Body of pancreas (tissue), 4 donors: ENCODE results near the gene NEO1. TPM values are rescaled to one million over a fixed set of nuclear protein-coding genes. Genes with fewer than 3 reads are reported as not detected.
"Not testable (repeated sequence)": the region's sequence is repeated elsewhere in the genome, so short reads cannot be mapped to it uniquely, and the experiment has no call there.

ENCODE experiments used
- ATAC-seq: fragments of 150-250 bp; one replicate; pipeline ENCODE4 v1.9.1; 2016
- DNase-seq, 4 donors: peaks; one replicate each; pipeline ENCODE4 v3.0.0-alpha.2; 2019
- H3K27ac ChIP-seq, 4 donors: fragments of 200-600 bp; sonication (generic); 1 replicate in 3 of 4; 2 replicates in 1 of 4; pipeline versions ENCODE4 v1.5.1 to v1.6.1; 2016 to 2019; ENCODE audit warnings: mild to moderate bottlenecking in 1 of 4, mixed read lengths in 1 of 4, moderate library complexity in 1 of 4
- H3K27me3 ChIP-seq, 2 donors: fragments of 200-600 bp; sonication (generic); one replicate each; pipeline ENCODE4 v1.6.0; 2016; ENCODE audit warnings: mild to moderate bottlenecking in 1 of 2
- H3K36me3 ChIP-seq, 2 donors: fragments of 200-600 bp; sonication (generic); replicated peaks in 1 of 2; 2 replicates each; pipeline ENCODE4 v1.5.1; 2016; ENCODE audit warnings: low read depth in 2 of 2; ENCODE audit not compliant: insufficient read depth in 1 of 2
- H3K4me1 ChIP-seq: fragments of 200-600 bp; sonication (generic); one replicate; pipeline ENCODE4 v1.6.0; 2016
- H3K4me3 ChIP-seq, 2 donors: fragments of 200-600 bp; sonication (generic); 1 replicate in 1 of 2; 2 replicates in 1 of 2; pipeline ENCODE4 v1.5.1; 2016 to 2019
- H3K9me3 ChIP-seq, 3 donors: fragments of 200-600 bp; sonication (generic); 1 replicate in 2 of 3; 2 replicates in 1 of 3; pipeline ENCODE4 v1.5.1; 2016
- CTCF ChIP-seq, 7 experiments: fragments of 450-650 bp in 4 of 7; fragments of 200-600 bp in 3 of 7; sonication (generic) in 3 of 7; IDR thresholded peaks; one replicate each; pipeline ENCODE4 v1.5.1; 2016 to 2019; ENCODE audit warnings: antibody characterized with exemption in 7 of 7
- POLR2A ChIP-seq, 3 donors: fragments of 450-650 bp; IDR thresholded peaks; one replicate each; pipeline ENCODE4 v1.6.1; 2016; ENCODE audit warnings: antibody characterized with exemption in 3 of 3, mild to moderate bottlenecking in 2 of 3
- WGBS, 2 donors: methylation state at CpG; one replicate each; pipeline ENCODE4 v1.1.5; 2017; 5-methylcytosine and 5-hydroxymethylcytosine counted together
- intact Hi-C: fragments of 100-400 bp; cut with DNase I; formaldehyde crosslinking; loops from one replicate; pipeline ENCODE4 v1.15.1; 2023
- total RNA-seq, 2 donors: library from RNA; depleted of rRNA; stranded (reverse); fragments of >200 nt; gene quantifications; one replicate each; pipeline ENCODE4 v1.1.0, GENCODE V29; 2016

NEO1 gene
- total RNA-seq, 2 donors from 2014 or later: 18.2 to 29.7 TPM

GRCh38 chr15:73156431-73157191 lies 104.3 kb downstream of the NEO1 start:
- ATAC-seq: no peak
- no peak for TF ChIP-seq CTCF (IDR thresholded peaks at IDR 0.05)
- no peak for TF ChIP-seq POLR2A (IDR thresholded peaks at IDR 0.05)
- Histone ChIP-seq H3K4me1 (no peaks in the 10 kb centered on the region), H3K9me3 (peaks cover 0 to 4% (median 2%) of the 10 kb centered on the region in 3 donors), H3K27me3 (no peaks in the 10 kb centered on the region), H3K36me3 (no peaks in the 10 kb centered on the region), H3K27ac (no peak overlapping the region), H3K4me3 (no peak overlapping the region)
- 83 to 90% methylated on average over 1 to 3 of the region's 3 CpGs for WGBS, 2 donors
- intact Hi-C loops: no loop called here
- DNase-seq: no peak

GRCh38 chr15:73161546-73161945 lies 109.3 kb downstream of the NEO1 start:
- intact Hi-C loops: no loop called here
- Histone ChIP-seq H3K4me3 (no peak overlapping the region), H3K36me3 (no peaks in the 10 kb centered on the region), H3K27me3 (no peaks in the 10 kb centered on the region), H3K4me1 (no peaks in the 10 kb centered on the region), H3K9me3 (no peaks in the 10 kb centered on the region), H3K27ac (no peak overlapping the region)
- ATAC-seq (no peak), DNase-seq (no peak)
- WGBS, 2 donors: 71 to 93% methylated on average over 1 of the region's 1 CpG
- no peak for TF ChIP-seq CTCF (IDR thresholded peaks at IDR 0.05)
- TF ChIP-seq POLR2A (IDR thresholded peaks at IDR 0.05): no peak

- ATAC-seq (no peak), DNase-seq (no peak)
- Histone ChIP-seq H3K4me3 (no peak overlapping the region), H3K36me3 (no peaks in the 10 kb centered on the region), H3K27ac (no peak overlapping the region), H3K9me3 (no peaks in the 10 kb centered on the region), H3K4me1 (no peaks in the 10 kb centered on the region), H3K27me3 (no peaks in the 10 kb centered on the region)
- intact Hi-C loops: no loop called here
- 97% methylated on average over 3 of the region's 3 CpGs for WGBS, 2 donors
- no peak for TF ChIP-seq POLR2A (IDR thresholded peaks at IDR 0.05)
- TF ChIP-seq CTCF (IDR thresholded peaks at IDR 0.05): no peak
Observed at GRCh38 chr15:73165435-73165834, 113.2 kb downstream of the NEO1 start.

- ATAC-seq: no peak
- H3K4me3 ChIP-seq: no peak overlapping the region
- intact Hi-C loops: no loop called here
- no peak for DNase-seq
- no peaks in the 10 kb centered on the region for H3K9me3 ChIP-seq
- H3K27ac ChIP-seq: no peak overlapping the region
- H3K4me1 ChIP-seq: no peaks in the 10 kb centered on the region
- 92 to 98% methylated on average over 4 of the region's 4 CpGs for WGBS, 2 donors
- no peaks in the 10 kb centered on the region for H3K36me3 ChIP-seq
- H3K27me3 ChIP-seq: no peaks in the 10 kb centered on the region
- no peak for TF ChIP-seq POLR2A (IDR thresholded peaks at IDR 0.05)
- no peak for TF ChIP-seq CTCF (IDR thresholded peaks at IDR 0.05)
Observed at GRCh38 chr15:73165844-73166243, 113.6 kb downstream of the NEO1 start.

- H3K9me3 ChIP-seq, H3K4me1 ChIP-seq, H3K36me3 ChIP-seq, H3K27ac ChIP-seq, DNase-seq, H3K4me3 ChIP-seq, ATAC-seq, H3K27me3 ChIP-seq, intact Hi-C loops: not testable (repeated sequence)
- WGBS, 2 donors: 88% methylated on average over 1 of the region's 1 CpG; no CpG with 5 or more reads in 1 of the 2 donors
Observed at GRCh38 chr15:73166711-73167110, 114.4 kb downstream of the NEO1 start.
